HEK293T (cell line): ENCODE measurements around the gene LST1.

Experiments used
- CTCF ChIA-PET: fragments of 350-600 bp; formaldehyde crosslinking; extraction: SDS; loops from one replicate; lab custom pipeline; 2021; ENCODE audit warnings: antibody characterized with exemption, inconsistent platforms; lab: Yijun Ruan, JAX
- POLR2A ChIA-PET: fragments of 350-600 bp; formaldehyde crosslinking; extraction: SDS; loops from one replicate; lab custom pipeline; 2020; ENCODE audit warnings: antibody characterized with exemption, inconsistent platforms; lab: Yijun Ruan, JAX
- DNase-seq: peaks from one replicate; pipeline ENCODE4 v3.0.0; 2012; ENCODE audit warnings: mixed read lengths; ENCODE audit errors: extremely low spot score
- ARNT ChIP-seq: fragments of 450-650 bp; IDR thresholded peaks from 2 replicates; pipeline ENCODE4 v1.6.1; 2017; ENCODE audit warnings: mild to moderate bottlenecking
- BHLHE40 ChIP-seq: fragments of 450-650 bp; IDR thresholded peaks from 2 replicates; pipeline ENCODE4 v1.6.1; 2016; ENCODE audit warnings: mild to moderate bottlenecking, moderate library complexity, borderline replicate concordance
- CTBP1 ChIP-seq: fragments of 450-650 bp; IDR thresholded peaks from 2 replicates; pipeline ENCODE4 v1.6.1; 2016; ENCODE audit warnings: borderline replicate concordance
- ELF4 ChIP-seq: fragments of 450-650 bp; IDR thresholded peaks from 2 replicates; pipeline ENCODE4 v1.6.1; 2017; ENCODE audit warnings: antibody characterized with exemption
- FOXA1 ChIP-seq: fragments of 450-650 bp; IDR thresholded peaks from 2 replicates; pipeline ENCODE4 v1.6.1; 2016; ENCODE audit warnings: mild to moderate bottlenecking
- FOXK2 ChIP-seq: fragments of 450-650 bp; IDR thresholded peaks from 2 replicates; pipeline ENCODE4 v1.6.1; 2016; ENCODE audit warnings: mild to moderate bottlenecking
- FOXM1 ChIP-seq: fragments of 450-650 bp; IDR thresholded peaks from 2 replicates; pipeline ENCODE4 v1.6.1; 2017; ENCODE audit warnings: mild to moderate bottlenecking, borderline replicate concordance
- HDGF ChIP-seq: fragments of 450-650 bp; IDR thresholded peaks from 2 replicates; pipeline ENCODE4 v1.6.1; 2017; ENCODE audit warnings: antibody characterized with exemption, borderline replicate concordance
- L3MBTL2 ChIP-seq: fragments of 450-650 bp; conservative IDR thresholded peaks from 2 replicates; pipeline ENCODE4 v1.6.1; 2016; ENCODE audit warnings: mild to moderate bottlenecking
- LEF1 ChIP-seq: fragments of 450-650 bp; IDR thresholded peaks from 2 replicates; pipeline ENCODE4 v1.6.1; 2017; ENCODE audit warnings: mild to moderate bottlenecking, borderline replicate concordance
- NFRKB ChIP-seq: fragments of 450-650 bp; IDR thresholded peaks from 2 replicates; pipeline ENCODE4 v1.6.1; 2016; ENCODE audit warnings: mild to moderate bottlenecking, moderate library complexity
- SP1 ChIP-seq: fragments of 450-650 bp; IDR thresholded peaks from 2 replicates; pipeline ENCODE4 v1.6.1; 2017
- SUZ12 ChIP-seq: fragments of 450-650 bp; IDR thresholded peaks from 2 replicates; pipeline ENCODE4 v1.6.1; 2016; ENCODE audit warnings: mild to moderate bottlenecking
- TARDBP ChIP-seq: fragments of 450-650 bp; IDR thresholded peaks from 2 replicates; pipeline ENCODE4 v1.6.1; 2016
- ZNF384 ChIP-seq: fragments of 450-650 bp; IDR thresholded peaks from 2 replicates; pipeline ENCODE4 v1.6.1; 2016
- TF ChIP-seq, protein P1 (sequence below): fragments of 450-650 bp; IDR thresholded peaks from 2 replicates; pipeline ENCODE4 v1.6.1; 2016

The LST1 gene

DNA sequence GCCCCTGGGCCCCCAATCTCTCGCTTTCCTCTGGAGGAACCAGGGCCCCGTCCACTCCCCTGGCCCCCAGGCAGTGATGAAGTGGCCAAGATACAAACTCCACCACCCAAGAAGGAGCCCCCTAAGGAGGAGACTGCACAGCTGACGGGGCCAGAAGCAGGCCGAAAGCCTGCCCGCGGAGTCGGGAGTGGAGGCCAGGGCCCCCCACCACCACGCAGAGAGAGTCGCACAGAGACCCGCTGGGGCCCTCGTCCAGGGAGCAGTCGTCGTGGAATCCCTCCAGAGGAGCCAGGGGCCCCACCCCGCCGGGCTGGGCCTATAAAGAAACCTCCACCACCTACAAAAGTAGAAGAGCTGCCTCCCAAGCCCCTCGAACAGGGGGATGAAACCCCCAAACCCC, 45.1 kb downstream of the LST1 start:
- CTCF ChIA-PET = no interaction called here
- no peak for TF ChIP-seq CTBP1
- TF ChIP-seq FOXM1 = no peak
- no peak for TF ChIP-seq LEF1
- DNase-seq = no peak
- POLR2A ChIA-PET = no interaction called here

DNA sequence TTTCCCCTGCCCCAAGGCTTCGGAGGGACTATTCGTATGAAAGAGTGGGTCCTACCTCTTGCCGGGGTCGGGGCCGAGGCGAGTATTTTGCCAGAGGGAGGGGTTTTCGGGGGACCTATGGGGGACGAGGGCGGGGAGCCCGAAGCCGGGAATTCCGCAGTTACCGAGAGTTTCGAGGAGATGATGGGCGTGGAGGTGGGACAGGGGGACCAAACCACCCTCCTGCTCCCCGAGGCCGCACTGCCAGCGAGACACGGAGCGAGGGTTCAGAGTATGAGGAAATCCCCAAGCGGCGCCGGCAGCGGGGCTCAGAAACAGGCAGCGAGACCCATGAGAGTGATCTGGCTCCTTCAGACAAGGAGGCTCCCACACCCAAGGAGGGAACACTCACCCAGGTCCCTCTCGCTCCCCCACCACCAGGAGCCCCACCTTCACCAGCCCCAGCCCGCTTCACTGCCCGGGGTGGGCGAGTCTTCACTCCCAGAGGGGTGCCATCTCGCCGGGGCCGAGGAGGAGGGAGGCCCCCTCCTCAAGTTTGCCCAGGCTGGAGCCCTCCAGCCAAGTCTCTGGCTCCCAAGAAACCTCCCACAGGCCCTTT, 45.7 kb downstream of the LST1 start:
- no peak for DNase-seq
- CTCF ChIA-PET = no interaction called here
- POLR2A ChIA-PET = no interaction called here
- TF ChIP-seq HDGF (no peak), CTBP1 (no peak), BHLHE40 (no peak), FOXM1 (no peak), SP1 (no peak)

DNA sequence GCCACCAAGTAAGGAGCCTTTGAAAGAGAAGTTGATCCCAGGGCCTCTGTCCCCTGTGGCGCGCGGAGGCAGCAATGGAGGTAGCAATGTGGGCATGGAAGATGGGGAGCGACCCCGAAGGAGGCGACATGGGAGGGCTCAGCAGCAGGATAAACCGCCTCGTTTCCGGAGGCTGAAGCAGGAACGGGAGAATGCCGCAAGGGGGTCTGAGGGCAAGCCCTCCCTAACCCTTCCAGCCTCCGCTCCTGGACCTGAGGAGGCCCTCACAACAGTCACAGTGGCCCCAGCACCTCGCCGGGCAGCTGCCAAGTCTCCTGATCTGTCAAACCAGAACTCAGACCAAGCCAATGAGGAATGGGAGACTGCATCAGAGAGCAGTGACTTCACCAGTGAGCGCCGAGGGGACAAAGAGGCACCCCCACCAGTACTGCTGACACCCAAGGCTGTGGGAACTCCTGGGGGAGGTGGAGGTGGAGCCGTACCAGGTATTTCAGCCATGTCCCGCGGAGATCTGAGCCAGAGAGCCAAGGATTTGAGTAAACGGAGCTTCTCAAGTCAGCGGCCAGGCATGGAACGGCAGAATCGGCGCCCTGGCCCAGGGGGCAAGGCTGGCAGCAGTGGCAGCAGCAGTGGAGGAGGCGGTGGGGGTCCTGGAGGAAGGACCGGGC, 46.3 kb downstream of the LST1 start:
- no peak for TF ChIP-seq CTBP1
- TF ChIP-seq ELF4 = no peak
- TF ChIP-seq, protein P1, sequence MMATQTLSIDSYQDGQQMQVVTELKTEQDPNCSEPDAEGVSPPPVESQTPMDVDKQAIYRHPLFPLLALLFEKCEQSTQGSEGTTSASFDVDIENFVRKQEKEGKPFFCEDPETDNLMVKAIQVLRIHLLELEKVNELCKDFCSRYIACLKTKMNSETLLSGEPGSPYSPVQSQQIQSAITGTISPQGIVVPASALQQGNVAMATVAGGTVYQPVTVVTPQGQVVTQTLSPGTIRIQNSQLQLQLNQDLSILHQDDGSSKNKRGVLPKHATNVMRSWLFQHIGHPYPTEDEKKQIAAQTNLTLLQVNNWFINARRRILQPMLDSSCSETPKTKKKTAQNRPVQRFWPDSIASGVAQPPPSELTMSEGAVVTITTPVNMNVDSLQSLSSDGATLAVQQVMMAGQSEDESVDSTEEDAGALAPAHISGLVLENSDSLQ = no peak
- TF ChIP-seq SP1 = no peak
- TF ChIP-seq BHLHE40 = no peak
- TF ChIP-seq ARNT = no peak
- no peak for TF ChIP-seq LEF1
- no peak for TF ChIP-seq NFRKB
- TF ChIP-seq FOXM1 = no peak
- TF ChIP-seq L3MBTL2 = no peak
- no peak for TF ChIP-seq SUZ12
- no peak for TF ChIP-seq TARDBP
- no peak for TF ChIP-seq ZNF384
- TF ChIP-seq FOXK2 = no peak
- CTCF ChIA-PET = no interaction called here
- no peak for DNase-seq
- POLR2A ChIA-PET = interaction anchor here (0.8 to 1.4 kb wide), 2 partner anchors 10 to 91 kb away, joined by 3 to 4 read pairs; partner anchors contain the start of gene DDX39B

DNA sequence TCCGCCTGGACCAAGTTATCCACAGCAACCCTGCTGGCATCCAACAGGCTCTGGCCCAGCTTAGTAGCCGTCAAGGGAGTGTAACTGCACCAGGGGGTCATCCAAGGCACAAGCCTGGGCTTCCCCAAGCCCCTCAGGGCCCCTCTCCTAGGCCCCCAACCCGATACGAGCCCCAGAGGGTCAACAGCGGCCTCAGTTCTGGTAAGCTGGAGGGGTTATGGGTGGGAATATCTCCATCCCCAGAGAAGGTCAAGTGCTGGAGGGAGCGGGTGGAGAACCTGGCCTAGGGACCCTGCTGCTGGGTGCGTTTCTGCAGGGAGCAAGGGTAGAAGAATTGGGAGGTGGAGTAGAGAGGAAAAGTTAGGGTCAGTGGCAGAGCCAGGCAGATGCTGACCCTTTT, 47.4 kb downstream of the LST1 start:
- DNase-seq = no peak
- TF ChIP-seq SUZ12 (no peak), SP1 (no peak), LEF1 (no peak), NFRKB (no peak), BHLHE40 (no peak)
- POLR2A ChIA-PET = interaction anchor here (0.8 to 1.4 kb wide), 4 partner anchors 10 to 92 kb away, joined by 3 to 5 read pairs (median 4); partner anchors contain the start of gene DDX39B
- CTCF ChIA-PET = no interaction called here

DNA sequence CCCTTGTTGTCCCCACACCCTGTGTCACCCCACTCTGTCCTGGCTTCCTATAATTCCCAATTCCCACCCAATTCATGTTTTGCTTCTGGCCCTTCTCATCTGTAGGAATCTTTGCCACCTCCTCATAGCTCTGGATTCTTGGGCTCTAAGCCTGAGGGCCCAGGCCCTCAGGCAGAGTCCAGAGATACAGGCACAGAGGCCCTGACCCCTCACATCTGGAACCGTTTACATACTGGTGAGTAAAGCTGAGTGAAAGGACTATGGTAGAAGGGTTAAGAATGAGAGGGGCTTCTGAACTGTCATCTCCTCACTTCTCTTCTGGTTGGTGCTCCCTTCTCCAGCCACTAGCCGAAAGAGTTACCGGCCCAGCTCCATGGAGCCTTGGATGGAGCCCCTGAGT, 48.1 kb downstream of the LST1 start:
- DNase-seq = no peak
- TF ChIP-seq FOXM1 (no peak), ELF4 (no peak), FOXK2 (no peak), ARNT (no peak), CTBP1 (no peak), BHLHE40 (no peak), L3MBTL2 (no peak), NFRKB (no peak), SP1 (no peak), FOXA1 (no peak), LEF1 (no peak), SUZ12 (no peak), HDGF (no peak), ZNF384 (no peak), TARDBP (no peak)
- TF ChIP-seq, protein P1 = no peak
- ChIA-PET POLR2A (interaction anchor here (1.0 to 2.0 kb wide), 4 partner anchors 9 to 92 kb away, joined by 3 to 11 read pairs (median 4); partner anchors contain the start of genes BAG6 and DDX39B), CTCF (no interaction called here)

DNA sequence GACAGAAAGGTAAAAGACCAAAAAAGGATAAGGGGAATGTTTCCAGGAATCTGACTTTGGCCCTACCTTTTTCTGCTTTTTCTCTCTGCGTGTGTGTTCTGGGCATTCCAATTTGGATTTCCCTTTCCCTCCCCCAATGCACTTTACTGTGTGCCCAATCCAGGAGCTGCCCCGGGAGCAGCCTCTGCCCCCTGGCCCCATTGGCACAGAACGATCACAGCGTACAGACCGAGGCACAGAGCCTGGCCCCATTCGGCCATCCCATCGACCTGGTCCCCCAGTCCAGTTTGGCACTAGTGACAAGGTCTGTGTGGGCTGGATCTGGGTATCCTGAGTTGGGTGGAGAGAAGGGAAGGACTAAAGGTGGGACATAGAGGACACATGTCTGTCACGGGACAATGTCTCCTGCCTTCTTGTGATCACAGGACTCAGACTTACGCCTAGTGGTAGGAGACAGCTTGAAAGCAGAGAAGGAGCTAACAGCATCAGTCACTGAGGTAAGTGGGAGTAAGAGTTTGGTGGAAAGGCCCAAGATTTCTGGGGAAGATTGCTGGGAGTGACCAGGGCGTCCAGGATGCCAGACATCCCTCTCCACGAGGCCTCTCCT, 49.0 kb downstream of the LST1 start:
- CTCF ChIA-PET = interaction anchor here (1.1 kb wide), 1 partner anchor 17 kb away, joined by 3 read pairs; no protein-coding TSS in a partner anchor
- TF ChIP-seq, protein P1 = no peak
- TF ChIP-seq LEF1 (no peak), ELF4 (no peak), SUZ12 (no peak)
- POLR2A ChIA-PET = interaction anchor here (1.0 to 2.0 kb wide), 5 partner anchors 10 to 88 kb away, joined by 3 to 11 read pairs (median 7); partner anchors contain the start of genes ATP6V1G2, BAG6, LY6G5B and NFKBIL1
- DNase-seq = no peak
